RWPE1 (cell line): ENCODE results near the gene CD300H.
A peak's percentile ranks its signal among the peaks of the same experiment; 100 is the strongest.

ENCODE experiments used
- CTCF ChIA-PET: fragments of 350-600 bp; sonication (Branson Sonifier 250); formaldehyde crosslinking; extraction: SDS; loops from one replicate; lab custom pipeline; 2021; lab: Yijun Ruan, JAX
- POLR2A ChIA-PET: fragments of 400-600 bp; formaldehyde crosslinking; extraction: SDS; loops from one replicate; lab custom pipeline; 2020; ENCODE audit warnings: antibody characterized with exemption; ENCODE audit not compliant: low non-redundant PET; lab: Yijun Ruan, JAX
- DNase-seq: peaks from one replicate; pipeline ENCODE4 v3.0.0; 2012; ENCODE audit warnings: low spot score
- H3K27ac ChIP-seq: fragments of 450-650 bp; 2 replicates; pipeline ENCODE4 v1.5.1; 2017
- CTCF ChIP-seq: fragments of 450-650 bp; conservative IDR thresholded peaks from 2 replicates; pipeline ENCODE4 v1.5.1; 2017; ENCODE audit warnings: low read depth, mild to moderate bottlenecking

Gene CD300H

GRCh38 chr17:74514632-74515334 lies 52.5 kb downstream of the CD300H start:
- no peak for TF ChIP-seq CTCF
- H3K27ac ChIP-seq, result no peak overlapping the region
- peak; percentile 30 for DNase-seq
- ChIA-PET CTCF (no interaction called here), POLR2A (no interaction called here)

GRCh38 chr17:74513987-74514631 lies 53.2 kb downstream of the CD300H start:
- CTCF ChIA-PET, result no interaction called here
- POLR2A ChIA-PET, result no interaction called here
- no peak for TF ChIP-seq CTCF
- peak; percentile 36 for DNase-seq
- H3K27ac ChIP-seq, result no peak overlapping the region

DNA sequence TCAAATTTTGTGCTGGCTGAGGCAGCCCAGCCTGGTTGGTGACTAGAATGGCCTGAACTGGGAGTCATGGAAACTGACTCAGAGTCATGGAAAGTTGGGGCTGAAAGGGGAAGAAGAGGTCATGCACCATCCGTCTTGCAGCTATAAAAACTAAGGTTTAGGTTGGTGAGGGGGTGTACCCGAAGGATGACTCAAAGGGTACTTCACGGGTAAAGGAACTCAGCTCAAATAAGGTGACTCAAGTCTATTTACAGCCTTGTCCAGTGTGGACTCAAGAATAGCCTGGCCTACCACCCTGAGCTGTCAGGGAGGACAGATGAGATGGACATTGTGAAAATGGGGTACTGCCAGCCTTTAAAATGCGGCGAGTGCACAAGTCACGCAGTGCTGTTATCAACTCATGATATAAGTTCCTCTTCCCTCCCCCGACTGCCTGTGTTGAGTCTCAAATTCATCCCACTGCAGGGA lies 54.7 kb downstream of the CD300H start:
- no peak for TF ChIP-seq CTCF
- ChIA-PET POLR2A (no interaction called here), CTCF (interaction anchor here (0.6 kb wide), 1 partner anchor 1123 kb away, joined by 3 read pairs; no protein-coding TSS in a partner anchor)
- no peak overlapping the region for H3K27ac ChIP-seq
- peak; percentile 34 for DNase-seq

DNA sequence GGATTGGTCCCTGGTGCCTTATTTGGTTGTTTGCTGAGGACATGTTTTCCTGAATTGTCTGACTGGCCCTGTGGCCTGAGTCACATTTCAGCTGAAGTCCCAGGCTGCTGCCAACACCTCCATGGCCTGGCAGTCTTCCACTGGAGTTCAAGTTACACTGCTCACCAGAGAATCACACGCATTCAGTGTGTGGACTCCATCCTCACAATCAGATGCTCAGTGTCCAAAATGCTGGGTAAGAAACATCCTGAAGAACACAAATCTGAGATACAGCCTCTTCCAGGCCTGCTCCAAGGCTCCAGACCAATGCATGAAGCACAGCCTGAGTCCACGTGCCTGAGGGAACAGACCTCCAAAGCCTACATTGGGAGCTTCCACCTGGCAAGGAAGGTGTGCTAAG lies 55.3 kb downstream of the CD300H start:
- ChIA-PET CTCF (interaction anchor here (0.6 kb wide), 1 partner anchor 1122 kb away, joined by 3 read pairs; no protein-coding TSS in a partner anchor), POLR2A (no interaction called here)
- DNase-seq, result no peak
- H3K27ac ChIP-seq, result no peak overlapping the region
- TF ChIP-seq CTCF, result no peak
